ENCODE measurements around the gene MAP2K7.

GRCh38 chr19:7933828-7934725 lies 30.4 kb downstream of the MAP2K7 start:
- TF ChIP-seq USF2 (IDR thresholded peaks at IDR 0.05; ENCODE audit: low read depth, low read length) (no peak), CTCF (conservative IDR thresholded peaks at IDR 0.05; ENCODE audit: low read depth, low read length) (no peak)
